Adipocyte (in vitro differentiated cells): ENCODE results near the gene SLC19A1.

Source experiments
- DNase-seq: peaks from one replicate; pipeline ENCODE4 v3.0.0-alpha.2; 2015; ENCODE audit warnings: low read depth
- H3K27me3 ChIP-seq: replicated peaks from 2 replicates; pipeline ENCODE4 v1.7.0; 2013; ENCODE audit warnings: mild to moderate bottlenecking, low read length, moderate library complexity; ENCODE audit not compliant: control insufficient read depth, insufficient read depth
- H3K36me3 ChIP-seq: 2 replicates; pipeline ENCODE4 v1.7.0; 2013; ENCODE audit warnings: low read length, mild to moderate bottlenecking, moderate library complexity; ENCODE audit not compliant: control insufficient read depth, insufficient read depth, severe bottlenecking
- H3K4me1 ChIP-seq: 2 replicates; pipeline ENCODE4 v1.7.0; 2013; ENCODE audit warnings: mild to moderate bottlenecking, low read length, moderate library complexity; ENCODE audit not compliant: control insufficient read depth, insufficient read depth
- H3K4me3 ChIP-seq: 2 replicates; pipeline ENCODE4 v1.7.0; 2013; ENCODE audit warnings: mild to moderate bottlenecking, low read length, moderate library complexity
- H3K9ac ChIP-seq: 2 replicates; pipeline ENCODE4 v1.7.0; 2013; ENCODE audit warnings: mild to moderate bottlenecking, low read length, moderate library complexity
- H3K9me3 ChIP-seq: 2 replicates; pipeline ENCODE4 v1.7.0; 2013; ENCODE audit warnings: mild to moderate bottlenecking, low read length, moderate library complexity; ENCODE audit not compliant: control insufficient read depth

SLC19A1 gene

GRCh38 chr21:45539796-45540600, 2.2 kb downstream of the SLC19A1 start:
- DNase-seq: no peak
- H3K27me3 ChIP-seq: no peaks in the 10 kb centered on the region
- no peak overlapping the region for H3K4me3 ChIP-seq
- peaks cover 24% of the 10 kb centered on the region for H3K4me1 ChIP-seq
- H3K36me3 ChIP-seq: no peaks in the 10 kb centered on the region
- no peaks in the 10 kb centered on the region for H3K9me3 ChIP-seq
- H3K9ac ChIP-seq: no peak overlapping the region

GRCh38 chr21:45539046-45539795, 3.0 kb downstream of the SLC19A1 start:
- no peaks in the 10 kb centered on the region for H3K27me3 ChIP-seq
- no peak for DNase-seq
- H3K9ac ChIP-seq: no peak overlapping the region
- no peaks in the 10 kb centered on the region for H3K36me3 ChIP-seq
- H3K4me3 ChIP-seq: no peak overlapping the region
- H3K4me1 ChIP-seq: peaks cover 32% of the 10 kb centered on the region
- H3K9me3 ChIP-seq: no peaks in the 10 kb centered on the region

GRCh38 chr21:45538381-45539045, 3.7 kb downstream of the SLC19A1 start:
- no peaks in the 10 kb centered on the region for H3K36me3 ChIP-seq
- H3K4me3 ChIP-seq: no peak overlapping the region
- no peak overlapping the region for H3K9ac ChIP-seq
- peaks cover 35% of the 10 kb centered on the region for H3K4me1 ChIP-seq
- H3K9me3 ChIP-seq: no peaks in the 10 kb centered on the region
- DNase-seq: no peak
- H3K27me3 ChIP-seq: no peaks in the 10 kb centered on the region

- Histone ChIP-seq H3K4me1 (peaks cover 29% of the 10 kb centered on the region), H3K9me3 (no peaks in the 10 kb centered on the region), H3K4me3 (no peak overlapping the region), H3K27me3 (no peaks in the 10 kb centered on the region), H3K9ac (no peak overlapping the region), H3K36me3 (no peaks in the 10 kb centered on the region)
- DNase-seq: no peak
Measured at GRCh38 chr21:45537746-45538291, 4.4 kb downstream of the SLC19A1 start.

- no peak overlapping the region for H3K4me3 ChIP-seq
- no peaks in the 10 kb centered on the region for H3K9me3 ChIP-seq
- no peak for DNase-seq
- no peaks in the 10 kb centered on the region for H3K36me3 ChIP-seq
- no peak overlapping the region for H3K9ac ChIP-seq
- H3K4me1 ChIP-seq: peaks cover 29% of the 10 kb centered on the region
- H3K27me3 ChIP-seq: no peaks in the 10 kb centered on the region
Measured at GRCh38 chr21:45537111-45537745, 5.0 kb downstream of the SLC19A1 start.

- Histone ChIP-seq H3K27me3 (no peaks in the 10 kb centered on the region), H3K36me3 (no peaks in the 10 kb centered on the region), H3K9ac (no peak overlapping the region), H3K4me3 (no peak overlapping the region), H3K4me1 (peaks cover 28% of the 10 kb centered on the region), H3K9me3 (no peaks in the 10 kb centered on the region)
- no peak for DNase-seq
Measured at GRCh38 chr21:45536301-45537081, 5.7 kb downstream of the SLC19A1 start.

- Histone ChIP-seq H3K4me3 (no peak overlapping the region), H3K9me3 (no peaks in the 10 kb centered on the region), H3K9ac (no peak overlapping the region), H3K4me1 (peaks cover 20% of the 10 kb centered on the region), H3K27me3 (no peaks in the 10 kb centered on the region), H3K36me3 (peaks cover 1% of the 10 kb centered on the region)
- no peak for DNase-seq
Measured at GRCh38 chr21:45535341-45536081, 6.7 kb downstream of the SLC19A1 start.

- Histone ChIP-seq H3K9ac (peak overlapping the region; percentile 63), H3K4me3 (peak overlapping the region; percentile 55), H3K36me3 (peaks cover 9% of the 10 kb centered on the region), H3K9me3 (no peaks in the 10 kb centered on the region), H3K4me1 (peaks cover 20% of the 10 kb centered on the region), H3K27me3 (no peaks in the 10 kb centered on the region)
- no peak for DNase-seq
Measured at GRCh38 chr21:45534636-45535331, 7.5 kb downstream of the SLC19A1 start.

GRCh38 chr21:45533846-45534635, 8.2 kb downstream of the SLC19A1 start:
- no peak for DNase-seq
- H3K4me1 ChIP-seq: peaks cover 20% of the 10 kb centered on the region

More at GRCh38 chr21:45533846-45534635, 8.2 kb downstream of the SLC19A1 start:
- H3K36me3 ChIP-seq: peaks cover 15% of the 10 kb centered on the region
- H3K9me3 ChIP-seq: no peaks in the 10 kb centered on the region
- peak overlapping the region; percentile 55 for H3K4me3 ChIP-seq
- H3K27me3 ChIP-seq: no peaks in the 10 kb centered on the region
- H3K9ac ChIP-seq: peak overlapping the region; percentile 63
